ENCODE data around the gene RFK.

GRCh38 chr9:76342858-76343257 is 51.4 kb downstream of the RFK start:
- no peak for TF ChIP-seq ZKSCAN8 (CRISPR knock-in tag; IDR thresholded peaks at IDR 0.05; ENCODE audit: borderline replicate concordance)
- no peak for TF ChIP-seq POLR2A (IDR thresholded peaks at IDR 0.05; ENCODE audit: insufficient read depth in 1 of 2, low read depth in 2 of 2, low read length in 2 of 2)
- no peak for TF ChIP-seq MAFK (conservative IDR thresholded peaks at IDR 0.05 in 1 of 2, IDR thresholded peaks at IDR 0.05 in 1 of 2; ENCODE audit: low read length in 2 of 2)
- TF ChIP-seq ZNF574 (CRISPR knock-in tag; IDR thresholded peaks at IDR 0.05) = no peak
- TF ChIP-seq SIN3A (IDR thresholded peaks at IDR 0.05; ENCODE audit: borderline replicate concordance, low read depth, low read length) = no peak
- TF ChIP-seq ZNF607 (CRISPR knock-in tag; IDR thresholded peaks at IDR 0.05; ENCODE audit: borderline replicate concordance) = no peak
- no peak for TF ChIP-seq RAD51 (IDR thresholded peaks at IDR 0.05; ENCODE audit: borderline replicate concordance)
- no peak for TF ChIP-seq CBX1 (IDR thresholded peaks at IDR 0.05; ENCODE audit: low read depth)
- TF ChIP-seq RAD21 (CRISPR knock-in tag; IDR thresholded peaks at IDR 0.05) = no peak
- TF ChIP-seq CTCF (CRISPR knock-in tag; IDR thresholded peaks at IDR 0.05) = no peak
- TF ChIP-seq SNAPC5 (CRISPR knock-in tag; IDR thresholded peaks at IDR 0.05; ENCODE audit: borderline replicate concordance) = no peak

Measured in HepG2 (cell line).